ENCODE results near the gene SCYGR8.
"Not testable (repeated sequence)": the region's sequence is repeated elsewhere in the genome, so short reads cannot be mapped to it uniquely, and the experiment has no call there.

The SCYGR8 gene

DNA sequence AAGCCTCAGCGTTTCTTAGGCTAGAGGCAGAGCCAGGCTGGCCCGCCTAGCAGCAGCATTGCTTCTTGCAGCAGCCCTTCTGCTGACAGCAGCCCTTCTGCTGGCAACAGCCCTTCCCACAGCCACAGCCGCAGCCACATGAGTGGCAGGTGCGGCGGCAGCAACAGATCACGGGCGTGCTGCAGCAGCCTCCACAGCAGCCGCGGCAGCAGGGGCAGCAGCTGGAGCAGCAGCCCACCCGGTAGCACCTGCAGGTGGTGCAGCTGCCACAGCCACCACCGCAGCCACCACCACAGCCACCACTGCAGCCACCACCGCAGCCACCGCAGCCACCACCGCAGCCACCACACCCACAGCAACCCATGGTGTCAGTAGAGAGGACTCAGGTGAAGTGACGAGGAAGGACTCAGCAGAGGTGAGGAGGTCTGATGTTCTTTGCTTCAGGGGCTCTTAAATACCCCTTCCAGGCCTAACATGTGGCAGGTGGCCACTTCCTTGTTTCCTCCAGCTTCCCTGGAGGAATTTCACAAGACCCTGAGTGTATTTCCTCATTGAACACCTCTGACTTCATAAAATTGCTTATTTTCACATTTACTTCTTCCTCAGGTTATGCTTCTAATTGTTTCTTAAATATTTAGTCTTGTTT, 21.2 kb upstream of the SCYGR8 start, which contains the start of gene SCYGR6:
Gene SCYGR6, minus strand, starts transcription at position 364 of the 646 bp plus-strand sequence. Its CDS starts 0 bp downstream, at position 364.
- Mint-ChIP-seq H3K4me1 (ENCODE audit: low read depth) (no peaks in the 10 kb centered on the region), H3K27me3 (ENCODE audit: low read depth) (no peaks in the 10 kb centered on the region)

GRCh38 chr2:227728035-227728434, 17.7 kb upstream of the SCYGR8 start, which contains the start of gene SCYGR7:
SCYGR7 (plus strand) TSS chr2:227728335; CDS start chr2:227728335, 0 bp downstream.
- Mint-ChIP-seq H3K4me1 (ENCODE audit: low read depth) (no peaks in the 10 kb centered on the region), H3K4me3 (no peak within 1 kb of the TSS), H3K36me3 (ENCODE audit: low read depth) (no peaks in the 10 kb centered on the region), H3K27me3 (ENCODE audit: low read depth) (no peaks in the 10 kb centered on the region), H3K27ac (no peak within 1 kb of the TSS), H3K9me3 (no peaks in the 10 kb centered on the region)

More for the DNA sequence above, 21.2 kb upstream of the SCYGR8 start, which contains the start of gene SCYGR6:
- Mint-ChIP-seq H3K27ac (no peak within 1 kb of the TSS), H3K36me3 (ENCODE audit: low read depth) (no peaks in the 10 kb centered on the region), H3K4me3 (no peak within 1 kb of the TSS), H3K9me3 (no peaks in the 10 kb centered on the region)

- Mint-ChIP-seq H3K27ac (no peak overlapping the region), H3K9me3 (no peaks in the 10 kb centered on the region), H3K36me3 (ENCODE audit: low read depth) (no peaks in the 10 kb centered on the region), H3K27me3 (ENCODE audit: low read depth) (peaks cover 7% of the 10 kb centered on the region), H3K4me1 (ENCODE audit: low read depth) (no peaks in the 10 kb centered on the region), H3K4me3 (no peak overlapping the region)
Measured at GRCh38 chr2:227739351-227739750, 6.3 kb upstream of the SCYGR8 start.

DNA sequence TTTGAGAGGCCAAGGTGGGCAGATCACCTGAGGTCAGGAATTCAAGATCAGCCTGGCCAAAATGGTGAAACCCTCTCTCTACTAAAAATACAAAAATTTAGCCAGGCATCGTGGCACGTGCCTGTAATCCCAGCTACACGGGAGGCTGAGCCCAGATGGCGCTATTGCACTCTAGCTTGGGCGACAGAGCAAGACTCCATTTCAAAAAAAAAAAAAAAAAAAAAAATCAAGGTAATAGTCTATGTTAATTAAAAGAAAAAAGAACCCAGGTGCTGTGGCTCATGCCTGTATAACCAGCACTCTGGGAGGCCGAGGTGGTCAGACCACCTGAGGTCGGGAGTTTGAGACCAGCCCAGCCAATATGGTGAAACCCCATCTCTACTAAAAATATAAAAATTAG, 5.0 kb upstream of the SCYGR8 start:
- not testable (repeated sequence) for H3K27me3 Mint-ChIP-seq (ENCODE audit: low read depth); H3K4me3 Mint-ChIP-seq; H3K4me1 Mint-ChIP-seq (ENCODE audit: low read depth); H3K36me3 Mint-ChIP-seq (ENCODE audit: low read depth); H3K9me3 Mint-ChIP-seq; H3K27ac Mint-ChIP-seq

GRCh38 chr2:227748079-227748478, 2.4 kb downstream of the SCYGR8 start:
- Mint-ChIP-seq H3K4me1 (ENCODE audit: low read depth) (no peaks in the 10 kb centered on the region), H3K27ac (no peak overlapping the region), H3K27me3 (ENCODE audit: low read depth) (no peaks in the 10 kb centered on the region), H3K9me3 (no peaks in the 10 kb centered on the region), H3K36me3 (ENCODE audit: low read depth) (no peaks in the 10 kb centered on the region), H3K4me3 (no peak overlapping the region)

DNA sequence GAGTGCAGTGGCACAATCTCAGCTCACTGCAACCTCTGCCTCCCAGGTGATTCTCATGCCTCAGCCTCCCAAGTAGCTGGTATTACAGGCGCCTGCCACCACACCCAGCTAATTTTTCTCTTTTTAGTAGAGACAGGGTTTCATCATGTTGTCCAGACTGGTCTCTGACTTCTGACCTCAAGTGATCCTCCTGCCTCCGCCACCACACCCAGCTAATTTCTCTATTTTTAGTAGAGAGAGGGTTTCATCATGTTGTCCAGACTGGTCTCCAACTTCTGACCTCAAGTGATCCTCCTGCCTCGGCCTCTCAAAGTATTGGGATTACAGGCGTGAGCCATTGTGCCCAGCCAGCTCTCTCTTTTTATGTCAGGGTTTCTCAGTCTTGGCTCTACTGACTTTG, 10.6 kb downstream of the SCYGR8 start:
- H3K9me3 Mint-ChIP-seq; H3K4me1 Mint-ChIP-seq (ENCODE audit: low read depth); H3K4me3 Mint-ChIP-seq; H3K27ac Mint-ChIP-seq; H3K27me3 Mint-ChIP-seq (ENCODE audit: low read depth); H3K36me3 Mint-ChIP-seq (ENCODE audit: low read depth): not testable (repeated sequence)

- Mint-ChIP-seq H3K9me3 (no peaks in the 10 kb centered on the region), H3K36me3 (ENCODE audit: low read depth) (no peaks in the 10 kb centered on the region), H3K4me1 (ENCODE audit: low read depth) (no peaks in the 10 kb centered on the region), H3K27me3 (ENCODE audit: low read depth) (no peaks in the 10 kb centered on the region), H3K27ac (no peak overlapping the region), H3K4me3 (no peak overlapping the region)
Measured at GRCh38 chr2:227759411-227760118, 13.9 kb downstream of the SCYGR8 start.

GRCh38 chr2:227761740-227762476, 16.2 kb downstream of the SCYGR8 start:
- Mint-ChIP-seq H3K36me3 (ENCODE audit: low read depth) (no peaks in the 10 kb centered on the region), H3K9me3 (no peaks in the 10 kb centered on the region), H3K27ac (no peak overlapping the region), H3K4me3 (no peak overlapping the region), H3K27me3 (ENCODE audit: low read depth) (no peaks in the 10 kb centered on the region), H3K4me1 (ENCODE audit: low read depth) (no peaks in the 10 kb centered on the region)

GRCh38 chr2:227765788-227766372, 20.2 kb downstream of the SCYGR8 start:
- H3K36me3 Mint-ChIP-seq (ENCODE audit: low read depth): no peaks in the 10 kb centered on the region
- no peaks in the 10 kb centered on the region for H3K9me3 Mint-ChIP-seq
- H3K4me3 Mint-ChIP-seq: no peak overlapping the region
- H3K4me1 Mint-ChIP-seq (ENCODE audit: low read depth): no peaks in the 10 kb centered on the region
- H3K27ac Mint-ChIP-seq: no peak overlapping the region
- no peaks in the 10 kb centered on the region for H3K27me3 Mint-ChIP-seq (ENCODE audit: low read depth)

- Mint-ChIP-seq H3K27ac (no peak overlapping the region), H3K27me3 (ENCODE audit: low read depth) (no peaks in the 10 kb centered on the region), H3K4me1 (ENCODE audit: low read depth) (no peaks in the 10 kb centered on the region), H3K36me3 (ENCODE audit: low read depth) (no peaks in the 10 kb centered on the region), H3K4me3 (no peak overlapping the region), H3K9me3 (no peaks in the 10 kb centered on the region)
Measured at GRCh38 chr2:227766373-227766883, 20.7 kb downstream of the SCYGR8 start.

DNA sequence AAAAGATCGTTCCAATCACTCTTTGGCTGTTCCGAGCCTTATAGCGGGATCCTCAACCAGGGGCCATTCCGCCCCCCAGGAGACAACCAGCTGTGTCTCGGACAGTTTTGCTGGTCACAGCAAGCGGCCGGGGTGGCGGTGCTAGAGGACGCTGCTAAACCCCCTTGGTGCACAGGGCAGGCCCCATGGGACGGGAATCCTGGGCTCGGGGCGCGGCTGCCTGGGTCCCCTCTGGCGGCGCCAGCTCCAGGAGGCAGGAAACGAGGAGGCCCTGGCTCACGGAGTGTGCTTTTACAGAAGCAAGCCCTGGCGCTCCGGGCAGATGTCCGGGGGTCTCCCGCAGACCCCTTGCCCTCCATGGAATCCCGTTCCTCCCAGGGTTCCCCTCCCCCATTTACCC, 22.1 kb downstream of the SCYGR8 start:
- Mint-ChIP-seq H3K27ac (no peak overlapping the region), H3K4me1 (ENCODE audit: low read depth) (no peaks in the 10 kb centered on the region), H3K27me3 (ENCODE audit: low read depth) (no peaks in the 10 kb centered on the region), H3K4me3 (no peak overlapping the region), H3K9me3 (no peaks in the 10 kb centered on the region), H3K36me3 (ENCODE audit: low read depth) (no peaks in the 10 kb centered on the region)

DNA sequence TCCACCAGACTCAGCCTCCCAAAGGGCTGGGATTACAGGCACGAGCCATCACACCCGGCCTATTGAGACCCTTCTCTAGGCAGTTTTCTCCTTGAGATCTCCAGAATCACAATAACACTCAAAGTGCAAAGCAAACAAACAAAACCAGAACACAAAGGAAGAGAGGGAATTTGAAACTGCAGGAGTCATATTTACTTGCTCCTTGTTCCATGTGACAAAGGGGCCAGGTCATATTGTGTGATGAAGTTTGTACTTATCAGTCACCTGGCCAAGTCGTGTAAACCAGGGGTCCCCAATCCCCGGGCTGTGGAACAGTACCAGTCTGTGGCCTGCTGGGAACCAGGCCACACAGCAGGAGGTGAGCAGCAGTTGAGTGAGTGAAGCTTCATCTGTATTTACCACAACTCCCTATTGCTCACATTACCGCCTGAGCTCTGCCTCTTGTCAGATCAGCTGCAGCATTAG, 26.5 kb downstream of the SCYGR8 start:
- no peak overlapping the region for H3K4me3 Mint-ChIP-seq
- H3K9me3 Mint-ChIP-seq: no peaks in the 10 kb centered on the region
- H3K27ac Mint-ChIP-seq: no peak overlapping the region
- no peaks in the 10 kb centered on the region for H3K27me3 Mint-ChIP-seq (ENCODE audit: low read depth)
- H3K4me1 Mint-ChIP-seq (ENCODE audit: low read depth): no peaks in the 10 kb centered on the region
- H3K36me3 Mint-ChIP-seq (ENCODE audit: low read depth): no peaks in the 10 kb centered on the region

GRCh38 chr2:227772932-227773331, 27.2 kb downstream of the SCYGR8 start:
- Mint-ChIP-seq H3K27me3 (ENCODE audit: low read depth) (no peaks in the 10 kb centered on the region), H3K4me3 (no peak overlapping the region), H3K27ac (no peak overlapping the region), H3K4me1 (ENCODE audit: low read depth) (no peaks in the 10 kb centered on the region), H3K9me3 (no peaks in the 10 kb centered on the region), H3K36me3 (ENCODE audit: low read depth) (no peaks in the 10 kb centered on the region)

DNA sequence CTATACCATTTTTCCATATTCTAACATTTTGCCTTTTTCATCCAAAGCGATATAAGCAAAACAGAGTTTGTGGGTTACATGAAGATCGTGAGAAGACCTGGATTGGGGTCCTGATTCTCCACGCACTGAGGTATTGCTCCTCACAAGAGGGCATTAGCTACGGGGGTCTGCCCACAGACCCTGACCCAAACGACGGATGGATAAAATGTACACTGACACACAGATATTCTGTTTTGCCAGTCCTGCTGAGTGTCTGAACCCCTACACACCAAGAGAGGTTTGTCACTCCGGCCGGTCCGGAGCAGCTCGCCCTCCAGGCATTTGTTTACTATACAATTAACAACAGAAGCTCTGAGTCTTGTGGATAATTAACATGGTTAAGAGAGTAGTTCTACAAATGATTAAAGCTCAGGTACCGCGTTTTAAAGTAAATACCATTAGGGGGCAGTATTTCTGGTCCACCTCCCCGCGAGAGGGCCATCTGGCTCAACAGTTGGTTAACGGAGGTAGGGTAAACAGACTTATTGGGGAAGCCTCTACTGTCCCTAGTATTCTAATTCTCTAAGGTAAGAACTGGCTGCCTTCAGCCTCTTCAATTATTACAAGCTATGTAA, 28.4 kb downstream of the SCYGR8 start:
- no peak overlapping the region for H3K4me3 Mint-ChIP-seq
- H3K27ac Mint-ChIP-seq: no peak overlapping the region

More for the DNA sequence above, 28.4 kb downstream of the SCYGR8 start:
- Mint-ChIP-seq H3K27me3 (ENCODE audit: low read depth) (no peaks in the 10 kb centered on the region), H3K4me1 (ENCODE audit: low read depth) (no peaks in the 10 kb centered on the region), H3K36me3 (ENCODE audit: low read depth) (no peaks in the 10 kb centered on the region), H3K9me3 (no peaks in the 10 kb centered on the region)
